HG02623 (cell line): Measurements from ENCODE around the gene PTPRT.
A peak's percentile ranks its signal among the peaks of the same experiment; 100 is the strongest.

Source experiments
- ATAC-seq: cut with Tn5 transposase; IDR thresholded peaks from one replicate; pipeline ENCODE4 v1.9.1; 2021; ENCODE audit warnings: moderate library complexity; ENCODE audit not compliant: unreplicated experiment

PTPRT gene

DNA sequence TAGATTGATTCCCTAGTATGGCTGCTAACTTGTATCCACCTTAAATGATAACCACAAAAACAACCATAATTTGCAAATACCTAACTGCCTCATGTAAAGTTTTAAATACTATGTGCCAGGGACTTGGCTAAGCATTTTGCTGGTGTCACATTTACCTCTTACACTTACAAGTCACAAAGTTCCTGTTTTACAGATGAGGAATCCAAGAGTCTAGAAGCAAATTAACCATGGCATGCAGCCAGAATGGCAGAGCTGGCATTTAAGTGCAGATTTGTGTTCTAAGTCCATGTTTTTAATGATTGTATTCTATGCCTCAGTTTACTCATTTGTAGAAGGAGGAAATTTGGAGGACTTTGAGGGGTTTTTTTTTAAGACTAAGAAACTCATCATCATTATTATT, 696.7 kb downstream of the PTPRT start:
- ATAC-seq = no peak

DNA sequence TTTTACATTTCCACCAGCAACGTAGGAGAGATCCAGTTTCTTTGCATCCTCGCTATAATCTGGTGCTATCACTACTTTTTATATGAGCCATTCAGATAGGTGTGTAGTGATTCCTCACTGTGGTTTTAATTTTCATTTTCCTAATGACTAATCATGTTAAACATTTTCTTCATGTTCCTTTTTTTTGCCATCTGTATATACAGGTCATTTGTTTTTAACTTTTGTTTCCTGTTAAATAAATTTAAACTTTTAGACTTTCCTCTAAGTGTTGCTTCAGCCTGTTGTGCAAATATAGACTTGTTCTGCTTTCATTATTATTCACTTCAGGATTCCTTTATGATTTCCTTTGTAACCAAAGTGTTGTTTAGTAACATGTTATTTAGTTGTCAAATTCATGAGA, 697.4 kb downstream of the PTPRT start:
- ATAC-seq = no peak

DNA sequence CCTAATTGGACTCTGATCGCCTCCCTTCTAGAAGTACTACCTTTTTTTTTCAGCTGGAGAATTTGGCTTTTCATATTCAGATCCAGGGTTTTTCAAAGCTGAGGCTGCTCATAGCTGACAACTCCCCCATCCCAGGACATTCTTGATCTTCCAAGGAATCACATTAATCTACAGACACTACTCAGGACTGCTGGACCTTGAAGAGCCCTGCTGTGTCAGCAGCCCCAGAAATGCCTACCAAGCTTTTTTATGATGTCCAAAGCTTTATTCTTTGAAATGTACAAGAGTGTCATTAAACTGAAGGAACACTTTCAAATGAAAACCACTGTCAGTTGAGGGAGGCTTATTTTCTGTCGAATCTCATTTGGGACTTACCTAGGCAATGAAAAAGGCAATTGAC, 704.1 kb downstream of the PTPRT start:
- ATAC-seq = no peak

DNA sequence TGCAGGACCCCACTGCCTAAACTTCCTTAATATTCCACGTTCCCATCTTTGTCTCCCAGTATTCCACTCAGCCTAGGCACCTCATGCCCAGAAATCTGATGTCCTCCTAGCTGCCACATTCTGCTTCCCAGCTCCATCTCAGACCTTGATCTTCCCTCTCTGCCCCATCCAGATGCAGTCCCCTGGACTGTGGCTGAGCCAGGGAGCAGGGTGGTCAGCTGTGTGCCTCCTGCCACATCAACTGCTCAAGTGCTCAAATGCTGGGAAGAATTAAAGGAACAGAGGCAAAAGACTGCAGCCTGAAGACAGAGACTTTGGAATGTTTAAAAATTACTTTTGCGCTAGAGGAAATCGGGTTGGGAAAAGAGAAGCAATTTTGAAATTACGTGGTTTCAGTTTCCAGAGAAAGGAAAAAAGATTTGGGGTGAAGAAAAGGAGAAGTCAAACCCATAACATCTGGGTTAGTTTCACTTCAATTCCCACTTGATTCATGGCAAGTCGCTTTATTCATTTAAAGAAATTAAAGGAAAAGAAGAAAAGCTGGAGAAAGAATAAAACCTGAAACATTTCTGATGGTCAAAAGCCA, 704.8 kb downstream of the PTPRT start:
- ATAC-seq = no peak

DNA sequence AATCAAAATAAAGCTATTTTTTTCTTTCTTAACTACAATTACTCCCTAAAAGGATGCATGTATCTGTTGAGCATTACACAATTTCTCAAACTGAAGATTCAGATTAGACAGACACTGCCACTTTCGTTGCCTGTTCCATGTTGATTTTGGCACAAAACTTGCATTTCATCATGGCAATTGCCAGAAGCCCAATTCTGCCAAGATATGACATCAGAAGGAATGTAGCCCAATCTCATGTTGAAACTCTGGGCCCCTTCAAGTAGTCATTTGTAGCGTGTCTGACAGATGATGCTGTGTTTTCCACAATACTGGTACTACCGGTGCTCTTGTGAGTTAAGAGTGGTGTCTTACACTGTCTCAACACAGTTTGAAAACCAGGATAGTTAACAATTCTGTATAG, 705.4 kb downstream of the PTPRT start:
- ATAC-seq = no peak

DNA sequence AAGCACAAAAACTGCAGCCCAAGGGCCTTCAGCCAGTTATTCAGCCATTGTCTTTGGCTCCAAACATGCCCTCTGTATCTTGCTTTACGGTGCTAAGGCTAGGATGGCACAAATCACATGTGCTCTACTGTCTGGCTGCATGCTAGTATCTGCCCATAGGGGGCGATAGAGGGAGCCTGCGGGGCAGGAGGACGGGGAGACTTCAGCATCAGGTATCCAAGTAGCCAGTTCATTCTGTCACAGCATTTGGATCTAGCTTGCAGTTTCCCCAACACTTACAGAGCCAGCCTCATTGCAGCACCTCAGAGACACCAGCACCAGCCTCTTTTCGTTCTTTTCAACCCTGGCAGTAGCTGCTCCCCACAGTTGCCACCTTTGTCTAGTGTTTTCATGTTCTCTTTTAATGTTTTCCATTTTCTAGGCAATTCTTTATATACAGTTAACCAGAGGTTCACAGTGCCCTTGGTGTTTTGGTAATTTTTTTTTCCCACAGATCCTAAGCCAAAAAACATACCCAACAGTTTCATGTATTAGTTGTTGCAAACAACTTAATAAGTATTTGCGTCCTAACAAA, 705.9 kb downstream of the PTPRT start:
- no peak for ATAC-seq

DNA sequence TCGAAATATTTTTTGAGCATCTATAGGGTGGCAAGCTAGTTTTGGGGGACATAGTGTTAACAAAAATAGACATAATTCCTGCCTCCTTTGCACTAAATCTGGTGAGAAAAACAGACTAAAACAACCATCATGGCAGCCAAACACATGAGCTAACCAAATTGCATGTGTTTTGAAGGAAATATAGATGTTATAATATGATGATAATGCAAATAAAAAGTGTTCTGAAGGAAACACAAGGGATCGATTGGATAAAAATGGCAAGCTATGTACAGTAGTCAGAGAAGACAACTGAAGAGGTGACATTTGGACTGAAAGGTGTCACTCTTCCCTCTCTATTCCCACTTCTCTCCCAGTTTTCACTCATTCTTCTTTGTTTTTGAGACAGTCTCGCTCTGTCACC, 706.9 kb downstream of the PTPRT start:
- ATAC-seq = no peak

DNA sequence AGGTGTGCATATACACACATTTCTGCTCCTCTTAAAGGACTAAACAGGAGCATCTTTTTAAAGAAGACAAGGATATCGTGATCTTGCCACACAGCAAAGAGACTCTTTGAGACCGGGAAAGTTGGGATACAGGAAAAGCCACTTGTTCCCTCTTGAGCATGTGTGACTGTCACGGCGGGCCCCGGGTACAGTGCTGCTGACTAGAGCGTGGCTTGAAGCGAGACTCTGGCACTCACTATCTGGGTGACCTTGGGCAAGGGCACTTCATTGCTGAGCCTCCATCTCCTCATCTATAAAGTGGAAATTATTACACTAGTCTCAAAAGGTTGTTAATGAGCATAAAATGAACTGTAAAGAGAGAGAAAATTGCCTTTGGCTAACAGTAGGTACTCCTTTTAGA, 713.9 kb downstream of the PTPRT start:
- ATAC-seq = no peak

DNA sequence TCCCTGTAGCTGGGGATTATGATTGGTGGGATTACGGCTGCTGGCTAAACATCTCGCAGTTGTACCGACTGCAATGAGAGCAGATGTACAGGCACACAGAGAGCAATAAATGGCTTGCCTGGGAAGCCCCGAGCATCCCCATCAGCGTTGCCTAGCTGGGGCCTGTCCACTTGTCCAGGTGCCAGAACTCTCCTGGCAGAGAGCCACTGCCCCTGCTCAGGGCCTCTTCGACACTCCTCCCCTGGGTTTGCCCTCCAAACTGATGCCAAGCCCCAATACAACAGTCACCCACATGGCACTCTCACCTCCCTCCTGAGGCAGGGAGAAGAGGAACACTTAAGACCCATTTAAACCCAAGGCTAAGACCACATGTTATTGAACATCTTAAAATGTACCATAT, 715.1 kb downstream of the PTPRT start:
- ATAC-seq = no peak

DNA sequence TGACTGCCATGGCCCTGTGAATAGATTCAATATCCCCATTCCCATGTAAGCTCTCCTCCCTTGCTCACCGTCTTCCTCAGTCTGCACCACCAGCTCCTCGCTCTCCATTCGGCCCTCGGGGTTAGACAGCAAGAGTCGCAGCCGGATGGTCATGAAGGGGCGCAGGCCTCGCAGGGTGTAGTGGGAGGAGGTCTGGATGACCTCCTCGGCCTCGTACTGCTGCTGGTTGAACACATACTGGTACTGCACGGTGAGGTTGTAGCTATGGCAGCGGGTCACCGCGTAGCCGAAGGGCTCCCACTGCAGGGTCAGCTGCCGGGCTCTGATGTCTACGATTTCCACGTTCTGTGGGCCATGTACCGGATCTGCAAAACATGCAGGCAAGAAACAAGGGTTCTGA, 717.5 kb downstream of the PTPRT start:
- ATAC-seq = no peak

DNA sequence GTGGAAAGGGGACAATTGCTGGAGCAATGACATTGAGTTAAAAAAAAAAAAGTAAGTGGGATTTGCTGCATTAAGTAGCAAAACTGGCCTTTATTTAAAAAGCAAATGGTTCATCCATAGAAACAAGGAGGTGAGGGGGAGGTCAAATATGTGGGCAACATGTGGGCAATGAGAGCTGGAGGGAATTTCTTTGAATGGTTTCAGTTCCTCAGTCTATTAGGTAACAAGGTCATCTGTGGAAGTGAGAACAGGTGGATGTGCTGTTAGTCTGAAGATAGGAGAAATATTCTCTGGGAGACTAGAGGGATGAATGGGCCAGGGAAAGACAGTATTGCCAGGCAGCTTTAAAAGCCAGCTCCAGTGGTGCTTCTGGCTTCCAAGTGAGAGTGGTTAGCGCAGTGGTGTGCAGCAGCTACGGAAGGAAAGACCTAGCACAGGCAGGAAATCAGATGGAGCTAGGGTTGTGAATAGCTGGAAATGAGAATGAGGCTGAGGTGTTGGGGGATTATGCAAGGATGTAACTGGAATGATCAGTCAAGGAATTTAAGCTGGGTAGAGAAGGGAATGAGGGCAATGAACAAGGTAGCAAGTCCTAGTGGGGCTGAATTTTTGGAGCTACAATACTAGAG, 727.6 kb downstream of the PTPRT start:
- peak; percentile 57 for ATAC-seq

DNA sequence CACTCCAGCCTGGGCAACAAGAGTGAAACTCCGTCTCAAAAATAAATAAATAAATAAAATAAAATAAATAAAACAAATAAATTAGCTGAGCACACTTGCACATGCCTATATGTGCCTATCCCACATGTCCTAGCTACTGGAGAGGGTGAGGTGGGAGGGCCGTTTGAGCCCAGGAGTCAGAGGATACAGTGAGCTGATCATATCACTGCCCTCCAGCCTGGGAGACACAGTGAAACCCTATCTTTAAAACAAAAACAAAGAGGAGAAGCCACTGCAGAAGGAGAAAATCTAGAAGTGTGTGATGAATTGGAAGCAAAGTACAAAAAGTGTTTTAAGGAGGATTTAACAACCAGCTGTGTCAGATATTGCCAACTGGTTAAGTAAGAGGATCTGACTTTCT, 728.4 kb downstream of the PTPRT start:
- ATAC-seq = no peak

DNA sequence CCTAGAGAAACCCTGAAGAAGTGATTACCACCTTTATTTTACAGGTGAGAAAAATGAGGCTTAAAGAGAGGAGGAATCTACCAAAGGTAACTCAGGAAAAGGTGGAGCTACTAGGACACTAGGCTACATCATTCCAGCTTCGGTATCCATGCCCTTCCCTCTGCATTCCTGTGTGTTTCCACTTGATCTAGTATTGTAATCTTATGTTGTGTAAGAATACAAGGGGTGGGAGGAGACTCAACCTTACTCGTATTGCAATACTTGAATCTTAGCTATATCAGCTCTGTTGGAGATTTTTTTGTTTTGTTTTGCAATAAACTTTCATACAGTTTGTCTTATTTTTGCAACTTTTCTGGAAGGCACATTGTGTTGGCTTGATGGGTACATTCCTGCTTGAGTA, 742.4 kb downstream of the PTPRT start:
- no peak for ATAC-seq

DNA sequence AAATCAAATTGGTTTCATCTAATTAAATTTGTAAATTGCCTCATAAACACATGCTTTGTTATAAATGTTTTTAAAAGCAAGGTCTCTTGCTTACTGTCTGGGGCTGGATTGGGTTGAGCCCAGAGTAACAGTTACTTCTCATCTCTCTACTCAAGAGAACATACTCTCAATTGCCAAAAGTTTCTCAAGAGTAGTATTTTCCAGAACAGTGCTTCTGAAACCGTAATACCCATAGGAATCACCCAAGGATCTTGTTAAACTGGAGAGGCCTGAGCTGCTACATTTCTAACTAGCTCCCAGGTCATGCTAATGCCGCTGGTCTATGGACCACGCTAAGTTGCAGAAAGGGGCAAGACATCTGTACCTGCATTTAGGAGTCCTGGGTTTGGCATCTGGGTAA, 744.9 kb downstream of the PTPRT start:
- no peak for ATAC-seq

DNA sequence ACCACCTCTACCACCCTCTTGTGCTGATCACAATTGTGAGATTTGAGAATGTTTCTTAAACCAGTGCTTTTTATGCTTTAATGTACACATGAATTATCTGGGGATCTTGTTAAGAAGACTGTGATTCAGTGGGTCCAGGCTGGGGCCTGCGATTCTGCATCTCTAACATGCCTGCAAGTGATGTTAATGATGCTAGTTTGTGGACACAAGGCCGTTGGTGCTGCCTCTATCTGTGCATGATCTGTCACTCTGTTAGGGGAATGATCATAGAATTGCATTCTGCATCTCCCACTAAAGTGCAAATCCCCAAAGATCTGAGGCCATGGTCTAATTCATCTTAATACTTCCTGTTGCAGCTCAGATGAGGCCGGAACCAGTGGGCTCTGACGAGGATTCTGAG, 746.5 kb downstream of the PTPRT start:
- ATAC-seq = no peak

DNA sequence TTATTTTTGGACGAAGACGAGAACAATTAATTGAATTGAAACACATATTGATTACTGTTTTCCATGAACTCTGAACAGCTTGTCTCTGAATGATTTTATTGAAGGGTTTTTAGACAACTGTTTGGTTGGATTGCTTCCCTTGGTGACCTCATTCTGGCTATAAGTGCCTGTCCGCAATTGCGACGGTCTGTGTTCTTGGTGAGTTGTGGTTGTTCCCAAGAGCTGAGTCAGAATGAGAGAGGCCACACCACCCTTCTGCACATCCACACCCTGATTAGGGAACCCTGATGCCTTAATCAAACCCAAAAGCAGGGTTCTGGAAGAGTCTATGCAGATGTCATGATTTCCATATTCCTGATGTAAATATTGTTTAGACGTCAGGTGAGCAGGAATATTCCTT, 747.0 kb downstream of the PTPRT start:
- no peak for ATAC-seq

DNA sequence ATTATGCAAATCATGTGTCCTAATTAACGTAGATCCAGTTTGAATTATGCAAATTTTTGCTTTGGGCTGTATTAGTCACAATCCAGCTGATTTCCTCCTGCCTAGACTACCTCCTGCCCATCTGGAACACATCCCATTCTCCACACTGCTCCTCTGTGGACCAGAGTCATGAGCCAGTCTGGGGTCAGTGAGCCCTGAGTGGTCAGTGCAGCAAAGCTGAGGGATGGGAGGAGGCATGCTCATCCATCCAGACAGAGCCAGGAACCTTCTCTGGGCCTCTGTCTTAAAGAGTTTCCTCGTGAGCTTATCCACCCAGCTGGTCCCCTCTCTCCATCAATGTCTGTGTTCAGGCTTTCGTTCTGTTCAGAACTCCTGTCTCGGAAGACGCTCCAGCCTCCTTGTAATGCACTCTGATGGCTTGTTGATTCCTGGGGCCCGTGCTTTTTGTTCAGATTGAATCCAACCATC, 747.8 kb downstream of the PTPRT start:
- ATAC-seq = no peak

DNA sequence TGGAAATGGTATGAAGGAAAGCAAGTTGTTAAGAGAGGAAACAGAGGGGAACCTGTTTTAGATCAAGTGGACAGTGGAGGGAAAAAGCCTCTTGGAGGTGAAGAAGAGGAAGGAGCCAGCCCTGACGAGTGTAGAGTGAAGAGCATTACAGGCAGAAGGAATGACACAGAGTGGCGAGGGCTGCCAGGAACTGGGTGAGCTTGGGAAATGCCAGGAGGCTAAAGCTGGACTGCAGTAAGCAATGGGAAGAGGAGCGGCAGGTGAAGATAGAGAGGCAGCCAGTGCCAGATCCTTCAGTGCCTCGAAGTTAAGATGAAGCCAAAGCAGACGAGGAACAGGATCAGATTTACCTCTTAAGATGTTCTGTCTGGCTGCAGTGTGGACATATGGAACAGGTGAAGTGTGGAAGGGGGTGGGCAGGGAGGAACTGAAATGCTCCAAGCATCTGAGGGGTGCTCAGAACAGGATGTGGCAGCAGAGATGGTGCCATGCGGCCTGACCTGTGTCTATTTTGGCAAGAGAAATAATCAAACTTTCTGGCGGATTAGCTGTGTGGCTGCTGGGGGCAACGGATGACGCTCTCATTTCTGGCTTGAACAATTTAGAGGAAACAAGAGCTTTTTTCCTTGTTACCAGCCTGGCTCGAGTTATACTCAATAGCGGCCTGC, 748.4 kb downstream of the PTPRT start:
- no peak for ATAC-seq

DNA sequence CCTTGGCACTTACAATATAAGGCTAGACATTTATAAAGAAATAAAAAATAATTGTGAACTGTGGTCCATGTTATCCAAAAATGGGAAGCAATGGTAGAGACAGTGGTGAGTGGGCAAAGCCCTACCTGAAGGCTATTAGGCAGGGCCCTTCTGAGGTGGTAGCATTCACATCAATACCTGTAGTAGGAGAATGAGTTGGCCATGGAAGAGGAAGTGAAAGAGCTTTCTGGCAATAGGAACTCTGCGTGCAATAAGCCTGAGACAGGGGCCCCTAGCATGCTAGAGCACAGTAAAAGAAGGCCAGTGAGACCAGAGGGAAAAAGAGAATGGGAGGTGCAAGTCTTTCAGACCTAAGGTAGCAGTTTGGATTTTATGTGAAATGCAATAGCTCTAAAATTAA, 754.5 kb downstream of the PTPRT start:
- ATAC-seq = peak; percentile 94

DNA sequence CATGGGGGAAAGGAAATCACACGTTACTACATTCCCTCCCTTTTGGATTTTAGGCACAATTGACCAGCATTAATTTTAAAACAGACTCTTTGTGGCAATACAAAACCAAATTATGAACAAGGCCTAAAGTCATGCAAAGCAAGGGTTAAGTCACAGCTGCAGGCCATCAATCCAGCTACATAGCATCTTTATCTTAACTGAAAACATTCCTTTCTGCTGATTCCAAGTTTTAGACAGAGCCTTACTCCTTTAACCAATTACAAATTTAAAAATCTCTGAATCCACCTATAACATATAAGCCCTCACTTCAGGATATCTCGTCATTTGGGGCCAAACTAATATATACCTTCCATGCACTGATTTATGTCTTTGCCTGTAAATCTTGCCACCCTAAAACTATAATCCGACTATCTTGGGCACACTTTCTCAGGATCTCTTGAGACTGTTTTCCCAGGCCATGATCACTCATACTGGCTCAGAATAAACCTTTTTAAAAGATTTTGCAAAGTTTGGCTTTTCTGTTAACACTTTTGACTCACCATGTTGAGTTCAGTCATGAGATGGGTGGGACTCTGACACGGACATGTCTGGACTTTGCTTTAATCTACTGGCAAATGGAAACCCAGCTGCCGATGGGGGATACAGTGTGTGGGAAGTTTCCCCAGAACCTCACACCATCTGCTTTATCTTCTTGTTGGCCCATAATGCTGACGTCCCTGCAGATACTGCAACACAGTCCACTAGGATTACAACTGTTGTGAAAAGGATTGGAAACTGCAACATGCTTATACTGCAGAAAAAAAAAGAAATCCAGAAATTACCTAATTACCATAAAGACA, 757.0 kb downstream of the PTPRT start:
- no peak for ATAC-seq

DNA sequence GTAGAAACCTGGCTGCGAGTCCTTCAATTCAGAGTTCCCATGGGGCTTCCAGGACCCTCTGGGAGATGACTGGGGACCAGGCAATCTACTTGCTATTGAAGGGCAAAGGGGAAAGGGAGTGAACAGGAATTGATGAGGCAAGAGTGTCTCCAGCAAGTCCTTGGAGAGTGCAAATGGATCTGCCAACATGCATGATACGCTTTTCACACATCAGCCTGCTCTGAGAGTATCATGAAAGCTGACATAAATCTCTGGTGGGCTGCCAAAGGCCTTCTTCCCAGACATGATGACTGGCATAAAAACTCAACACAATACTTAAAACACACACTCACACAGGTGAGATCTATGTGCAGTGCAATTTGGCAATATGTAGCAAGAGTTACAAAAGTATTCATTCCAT, 759.1 kb downstream of the PTPRT start:
- no peak for ATAC-seq
